Measurements from ENCODE around the gene C7orf57. TPM values are rescaled to one million over a fixed set of nuclear protein-coding genes. Genes with fewer than 3 reads are reported as not detected.

Gene C7orf57
- total and polyA plus RNA-seq, 2 donors (not counting 3 experiments of a cell fraction or from before 2014, with no cell fraction given): not detected

GRCh38 chr7:48048113-48048512 is 12.8 kb downstream of the C7orf57 start:
- dilution Hi-C loops (cut with MboI; ENCODE audit: extremely low pct_ligation_motif_present, low sequenced_read_pairs): no loop called here
- no peaks in the 10 kb centered on the region for H4K20me1 ChIP-seq (replicated peaks; ENCODE audit: control insufficient read depth, extremely low read depth, insufficient read depth, low read length)
- ChIA-PET POLR2A (no interaction called here), CTCF (interaction anchor here (1.1 kb wide), 1 partner anchor 12 kb away, joined by 4 read pairs; the partner anchor contains the start of gene C7orf57)
- no peaks in the 10 kb centered on the region for H3K9me1 ChIP-seq (replicated peaks; ENCODE audit: control insufficient read depth, extremely low read depth, insufficient read depth, low read length)
- intact Hi-C loops (cut with micrococcal nuclease): no loop called here
- H3K79me2 ChIP-seq (ENCODE audit: control insufficient read depth, insufficient read depth, low read length): no peaks in the 10 kb centered on the region
- H3K9me3 ChIP-seq (replicated peaks; ENCODE audit: control insufficient read depth, insufficient read depth, low read length): no peaks in the 10 kb centered on the region
- H3K4me1 ChIP-seq (ENCODE audit: control insufficient read depth, extremely low read depth, insufficient read depth, low read length): no peaks in the 10 kb centered on the region
- no peak for DNase-seq (ENCODE audit: low read depth, low spot score)
- H3K27ac ChIP-seq (ENCODE audit: insufficient read depth, low read depth, low read length): no peak overlapping the region
- H3K27me3 ChIP-seq (ENCODE audit: control insufficient read depth in 2 of 2, insufficient read depth in 2 of 2, low read length in 2 of 2): peaks cover 3% of the 10 kb centered on the region in 2 experiments
- FAIRE-seq: no peak
- no TSS peak for BruUV-seq (replicated peaks)
- H3K36me3 ChIP-seq (ENCODE audit: control insufficient read depth in 2 of 2, extremely low read depth in 1 of 2, insufficient read depth in 2 of 2, low read length in 2 of 2): no peaks in the 10 kb centered on the region
- H3K9ac ChIP-seq (replicated peaks; ENCODE audit: extremely low read depth, insufficient read depth, low read length): no peak overlapping the region
- H3K4me2 ChIP-seq (ENCODE audit: insufficient read depth, low read length): no peak overlapping the region
- H2AFZ ChIP-seq (ENCODE audit: low read depth, low read length): no peak overlapping the region
- TF ChIP-seq MYC (IDR thresholded peaks at IDR 0.05; ENCODE audit: low read depth, low read length) (no peak), GATA2 (IDR thresholded peaks at IDR 0.05; ENCODE audit: insufficient read depth, insufficient read length, low read depth, low read length) (no peak), CTCF (IDR thresholded peaks at IDR 0.05; ENCODE audit: extremely low read depth in 1 of 2, insufficient read depth in 1 of 2, low read depth in 1 of 2, low read length in 2 of 2) (no peak), FOS (IDR thresholded peaks at IDR 0.05; ENCODE audit: borderline replicate concordance, insufficient read depth, low read length) (no peak), POLR2AphosphoS5 (IDR thresholded peaks at IDR 0.05; ENCODE audit: insufficient read depth, low read depth, low read length) (no peak), MAX (IDR thresholded peaks at IDR 0.05; ENCODE audit: insufficient read depth, insufficient read length) (no peak), POLR2A (IDR thresholded peaks at IDR 0.05; ENCODE audit: low read depth, low read length) (no peak), EZH2 (IDR thresholded peaks at IDR 0.05; ENCODE audit: borderline replicate concordance, low read depth, low read length, severe bottlenecking) (no peak), JUN (IDR thresholded peaks at IDR 0.05; ENCODE audit: borderline replicate concordance, insufficient read depth, insufficient read length, low read depth) (no peak)
- no peak overlapping the region for H3K4me3 ChIP-seq (replicated peaks in 1 of 3; ENCODE audit: insufficient read depth in 1 of 3, low read depth in 1 of 3, low read length in 3 of 3)
